Breast epithelium (tissue), 4 donors: ENCODE data around the gene SH3GL3. TPM values are rescaled to one million over a fixed set of nuclear protein-coding genes. Genes with fewer than 3 reads are reported as not detected.

Source experiments
- DNase-seq, 2 donors: peaks; one replicate each; pipeline ENCODE4 v3.0.0-alpha.2; 2019; ENCODE audit warnings: low spot score in 2 of 2
- H3K27ac ChIP-seq, 2 donors: fragments of 200-600 bp; sonication (generic) in 1 of 2; one replicate each; pipeline ENCODE4 v1.5.1; 2016 to 2019; ENCODE audit warnings: mild to moderate bottlenecking in 1 of 2
- H3K27me3 ChIP-seq, 2 donors: fragments of 200-600 bp; sonication (generic) in 1 of 2; one replicate each; pipeline versions ENCODE4 v1.5.1 to v1.6.0; 2017 to 2019; ENCODE audit warnings: control low read depth in 1 of 2, mild to moderate bottlenecking in 1 of 2
- H3K36me3 ChIP-seq: fragments of 200-600 bp; one replicate; pipeline ENCODE4 v1.5.1; 2019
- H3K4me1 ChIP-seq, 2 donors: fragments of 200-600 bp; sonication (generic); one replicate each; pipeline ENCODE4 v1.5.1; 2016 to 2019; ENCODE audit warnings: control low read depth in 1 of 2
- H3K4me3 ChIP-seq, 3 donors: fragments of 200-600 bp; sonication (generic); 1 replicate in 2 of 3; 2 replicates in 1 of 3; pipeline ENCODE4 v1.5.1; 2016 to 2019; ENCODE audit warnings: mild to moderate bottlenecking in 3 of 3, moderate library complexity in 2 of 3
- H3K9me3 ChIP-seq, 2 donors: fragments of 200-600 bp; sonication (generic) in 1 of 2; one replicate each; pipeline ENCODE4 v1.5.1; 2016 to 2019; ENCODE audit warnings: control low read depth in 1 of 2
- CTCF ChIP-seq, 3 donors: fragments of 450-650 bp; IDR thresholded peaks; one replicate each; pipeline ENCODE4 v1.5.1; 2016 to 2017; ENCODE audit warnings: antibody characterized with exemption in 3 of 3, mild to moderate bottlenecking in 3 of 3, moderate library complexity in 3 of 3
- POLR2A ChIP-seq: fragments of 450-650 bp; IDR thresholded peaks from one replicate; pipeline ENCODE4 v1.6.1; 2016; ENCODE audit warnings: antibody characterized with exemption, mild to moderate bottlenecking, moderate library complexity
- POLR2AphosphoS5 ChIP-seq, 3 donors: sonication (generic); formaldehyde crosslinking; IDR thresholded peaks; one replicate each; pipeline ENCODE4 v1.6.1; 2017; ENCODE audit warnings: antibody characterized with exemption in 3 of 3
- intact Hi-C: fragments of 100-400 bp; cut with DNase I; formaldehyde crosslinking; loops from one replicate; pipeline ENCODE4 v1.15.1; 2023; ENCODE audit warnings: low total_unique reads
- total RNA-seq, 3 donors: library from RNA; depleted of rRNA; stranded (reverse); fragments of >200 nt; gene quantifications; one replicate each; pipeline ENCODE4 v1.1.0, GENCODE V29; 2016

SH3GL3 gene
- total RNA-seq, 3 donors from 2014 or later = not detected

GRCh38 chr15:83476708-83477107 is 29.6 kb downstream of the SH3GL3 start:
- Histone ChIP-seq H3K4me3 (no peak overlapping the region), H3K4me1 (no peaks in the 10 kb centered on the region), H3K27me3 (no peaks in the 10 kb centered on the region), H3K27ac (no peak overlapping the region), H3K36me3 (no peaks in the 10 kb centered on the region), H3K9me3 (no peaks in the 10 kb centered on the region)
- intact Hi-C loops = no loop called here
- DNase-seq = no peak
- TF ChIP-seq POLR2AphosphoS5 (IDR thresholded peaks at IDR 0.05) = no peak
- TF ChIP-seq CTCF (IDR thresholded peaks at IDR 0.05) = no peak
- no peak for TF ChIP-seq POLR2A

DNA sequence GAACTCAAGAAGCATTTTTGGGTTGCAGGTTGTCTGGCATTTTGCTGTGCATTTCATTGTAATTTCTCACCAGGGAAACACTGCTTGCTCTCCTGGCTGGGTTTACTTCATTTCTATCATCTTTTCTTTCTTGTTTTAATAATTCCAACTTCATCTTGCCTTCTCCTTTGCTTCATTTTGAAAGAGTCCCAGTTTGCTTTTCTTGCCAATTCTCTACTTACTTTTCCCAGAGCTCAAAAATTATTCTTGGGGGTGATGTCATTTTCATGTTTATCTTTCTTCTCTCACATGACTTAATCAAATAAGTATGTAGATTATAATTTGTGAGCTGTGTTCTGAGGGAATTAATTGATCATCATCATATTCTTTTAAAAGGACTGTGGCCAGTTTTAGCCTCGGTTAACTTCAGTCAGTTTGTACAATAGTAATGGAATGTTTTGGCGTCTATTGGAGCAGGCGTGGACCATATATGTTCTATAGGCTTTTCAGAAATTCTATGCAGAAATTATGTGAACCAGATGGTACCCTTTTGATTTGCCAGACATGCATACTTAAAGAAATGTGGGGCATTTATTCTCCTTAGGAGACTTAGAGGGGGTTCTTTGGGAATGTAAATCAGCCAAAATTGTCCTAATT is 30.1 kb downstream of the SH3GL3 start:
- Histone ChIP-seq H3K4me3 (no peak overlapping the region), H3K36me3 (no peaks in the 10 kb centered on the region), H3K27ac (no peak overlapping the region), H3K9me3 (no peaks in the 10 kb centered on the region), H3K4me1 (no peaks in the 10 kb centered on the region), H3K27me3 (no peaks in the 10 kb centered on the region)
- intact Hi-C loops = no loop called here
- no peak for TF ChIP-seq CTCF (IDR thresholded peaks at IDR 0.05)
- TF ChIP-seq POLR2A = no peak
- no peak for TF ChIP-seq POLR2AphosphoS5 (IDR thresholded peaks at IDR 0.05)
- no peak for DNase-seq

DNA sequence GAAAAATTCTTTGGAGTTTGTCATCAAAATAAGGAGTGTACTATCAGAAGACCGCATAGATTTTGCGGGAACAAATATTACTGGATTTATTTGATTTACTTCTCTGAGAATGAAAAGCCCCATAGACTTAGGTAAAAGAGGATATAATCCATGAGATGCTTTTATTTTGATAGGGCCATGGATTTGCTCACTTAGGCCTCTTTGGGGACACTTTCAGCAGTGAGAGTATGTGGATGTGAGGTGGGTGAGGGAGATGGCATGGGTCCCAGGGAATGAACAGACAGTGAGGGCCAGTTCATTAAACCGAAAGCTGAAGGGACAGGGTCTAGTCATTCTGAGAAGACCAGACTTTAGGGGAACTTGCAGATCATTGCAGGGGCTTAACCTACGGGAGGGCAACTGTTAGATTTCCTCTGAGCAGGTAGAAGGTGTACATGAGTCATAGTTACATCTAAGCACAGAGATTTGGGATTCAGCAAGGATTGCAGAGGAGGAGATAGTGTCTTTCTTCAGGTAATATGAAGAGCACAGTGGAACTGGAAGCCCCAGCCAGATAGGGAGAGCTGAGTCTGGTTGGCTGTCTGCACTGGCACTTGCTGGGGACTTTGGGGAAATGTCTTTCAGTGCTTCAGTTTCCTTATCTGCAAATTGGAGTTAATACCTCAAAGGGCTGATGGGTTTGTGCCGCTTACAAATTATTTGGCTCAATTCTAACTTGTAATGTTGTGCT is 30.8 kb downstream of the SH3GL3 start:
- no peak for DNase-seq
- H3K4me1 ChIP-seq = no peaks in the 10 kb centered on the region
- no peak overlapping the region for H3K27ac ChIP-seq
- H3K4me3 ChIP-seq = no peak overlapping the region
- intact Hi-C loops = no loop called here
- TF ChIP-seq POLR2A = no peak
- no peak for TF ChIP-seq CTCF (IDR thresholded peaks at IDR 0.05)
- TF ChIP-seq POLR2AphosphoS5 (IDR thresholded peaks at IDR 0.05) = no peak
- no peaks in the 10 kb centered on the region for H3K36me3 ChIP-seq
- H3K27me3 ChIP-seq = no peaks in the 10 kb centered on the region
- no peaks in the 10 kb centered on the region for H3K9me3 ChIP-seq

DNA sequence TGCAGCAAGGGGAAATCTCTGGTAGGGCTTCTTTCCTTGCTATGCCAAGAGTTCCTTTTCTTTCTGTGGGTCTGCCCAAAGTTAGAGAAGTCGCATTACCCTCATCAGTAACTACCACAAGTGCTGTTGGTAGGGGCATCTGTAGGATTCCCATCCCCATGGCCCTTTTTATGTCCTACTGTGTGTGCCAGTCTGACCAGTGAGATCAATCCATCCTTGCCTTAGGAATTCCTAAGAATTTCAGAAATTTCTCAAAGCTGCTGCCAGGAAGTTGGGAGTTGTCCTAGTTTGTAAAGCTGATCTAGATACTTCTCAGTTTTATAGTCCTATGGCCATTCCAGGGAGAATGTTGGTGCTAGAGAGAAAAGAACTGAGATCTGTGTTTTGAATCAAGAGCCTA is 36.5 kb downstream of the SH3GL3 start:
- Histone ChIP-seq H3K36me3 (no peaks in the 10 kb centered on the region), H3K27me3 (no peaks in the 10 kb centered on the region), H3K4me3 (no peak overlapping the region), H3K9me3 (peaks cover 0 to 10% of the 10 kb centered on the region in 2 donors), H3K4me1 (no peaks in the 10 kb centered on the region), H3K27ac (no peak overlapping the region)
- intact Hi-C loops = no loop called here
- TF ChIP-seq POLR2A = no peak
- no peak for TF ChIP-seq POLR2AphosphoS5 (IDR thresholded peaks at IDR 0.05)
- TF ChIP-seq CTCF (IDR thresholded peaks at IDR 0.05) = no peak
- no peak for DNase-seq

DNA sequence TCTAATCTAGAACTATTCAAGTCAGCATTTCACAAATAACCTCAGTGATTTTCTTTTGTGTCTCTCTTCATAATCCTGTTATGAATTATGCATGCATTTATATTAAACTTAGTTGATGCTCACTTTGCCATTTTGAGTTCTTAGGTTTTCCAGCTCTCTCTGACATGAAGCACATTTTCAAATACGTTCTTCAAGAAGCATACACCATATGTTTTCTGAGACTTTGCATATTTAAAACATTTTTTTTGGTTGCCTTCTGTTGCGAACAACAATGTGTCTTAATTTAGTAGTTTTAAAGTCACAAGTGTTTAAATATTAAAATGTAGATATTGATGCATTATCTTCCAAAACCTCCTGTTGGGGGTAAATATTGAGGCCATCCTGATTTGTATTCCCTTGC is 37.5 kb downstream of the SH3GL3 start:
- Histone ChIP-seq H3K9me3 (peaks cover 0 to 10% of the 10 kb centered on the region in 2 donors), H3K4me3 (no peak overlapping the region), H3K4me1 (no peaks in the 10 kb centered on the region), H3K27ac (no peak overlapping the region), H3K27me3 (no peaks in the 10 kb centered on the region), H3K36me3 (no peaks in the 10 kb centered on the region)
- intact Hi-C loops = no loop called here
- TF ChIP-seq CTCF (IDR thresholded peaks at IDR 0.05) (no peak), POLR2A (no peak), POLR2AphosphoS5 (IDR thresholded peaks at IDR 0.05) (no peak)
- no peak for DNase-seq
